ENCODE data around the gene HMX3.
A peak's percentile ranks its signal among the peaks of the same experiment; 100 is the strongest.

The HMX3 gene

DNA sequence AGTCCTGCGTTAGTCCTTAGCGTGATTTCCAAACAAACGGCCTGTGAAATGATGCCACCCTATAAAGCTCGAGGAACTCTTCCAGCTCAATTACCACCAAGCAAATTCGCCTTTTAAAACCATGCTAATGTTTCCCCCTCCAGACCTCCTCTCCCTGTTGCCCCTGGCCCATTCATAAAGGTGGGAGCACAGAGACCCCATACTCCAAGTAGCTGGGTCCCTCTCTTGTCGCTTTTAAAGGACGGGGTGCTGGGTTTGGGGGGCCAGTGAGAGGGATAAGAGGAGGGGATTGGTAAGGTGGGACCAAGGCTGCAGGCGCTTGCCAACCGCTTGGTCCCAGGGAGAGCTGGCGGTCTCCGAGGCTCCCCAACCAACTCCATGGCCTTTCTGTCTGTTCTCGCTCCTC, 13.4 kb downstream of the HMX3 start:
- peak overlapping the region; percentile 59 to 99 (median 82) for H3K4me2 ChIP-seq
- H3K9me3 ChIP-seq (replicated peaks in 1 of 11) = peaks cover 0 to 7% (median 0%) of the 10 kb centered on the region in 11 experiments; a peak in 4 of 22 replicates
- peaks cover 0 to 76% (median 68%) of the 10 kb centered on the region in 11 experiments; a peak in 19 of 22 replicates for H4K20me1 ChIP-seq
- peaks cover 53 to 72% (median 67%) of the 10 kb centered on the region in 10 experiments for H3K4me1 ChIP-seq
- peak overlapping the region; percentile 41 to 64 (median 50) for H3K4me3 ChIP-seq
- TF ChIP-seq Cebpa-rat (IDR thresholded peaks at IDR 0.05) = no peak
- no peaks in the 10 kb centered on the region for H3K36me3 ChIP-seq
- H3K27me3 ChIP-seq = peaks cover 94 to 97% (median 96%) of the 10 kb centered on the region in 11 experiments
- H3K27ac ChIP-seq = no peak overlapping the region
- H3K9ac ChIP-seq = no peak overlapping the region; a peak in 1 of 22 replicates

- Histone ChIP-seq H3K4me3 (peak overlapping the region; percentile 41 to 64 (median 50)), H3K4me2 (peak overlapping the region; percentile 59 to 99 (median 82)), H3K27me3 (peaks cover 89 to 91% (median 90%) of the 10 kb centered on the region in 11 experiments), H3K9me3 (replicated peaks in 1 of 11) (peaks cover 0 to 7% (median 0%) of the 10 kb centered on the region in 11 experiments; a peak in 4 of 22 replicates), H4K20me1 (peaks cover 0 to 73% (median 65%) of the 10 kb centered on the region in 11 experiments; a peak in 20 of 22 replicates), H3K9ac (peak overlapping the region in 1 of 11 experiments; percentile 1; a peak in 1 of 22 replicates), H3K36me3 (no peaks in the 10 kb centered on the region; a peak in 1 of 22 replicates), H3K4me1 (peaks cover 52 to 70% (median 66%) of the 10 kb centered on the region in 10 experiments), H3K27ac (no peak overlapping the region)
- no peak for TF ChIP-seq Cebpa-rat (IDR thresholded peaks at IDR 0.05)
Measured at GRCh38 chr10:123149568-123150270, 13.9 kb downstream of the HMX3 start.

GRCh38 chr10:123150271-123150985, 14.7 kb downstream of the HMX3 start:
- Histone ChIP-seq H3K9me3 (replicated peaks in 1 of 11) (peaks cover 0 to 7% (median 0%) of the 10 kb centered on the region in 11 experiments; a peak in 4 of 22 replicates), H4K20me1 (peaks cover 5 to 73% (median 69%) of the 10 kb centered on the region in 11 experiments; a peak in 20 of 22 replicates), H3K27ac (no peak overlapping the region), H3K9ac (no peak overlapping the region), H3K4me3 (peak overlapping the region; percentile 38 to 64 (median 50)), H3K4me2 (peak overlapping the region; percentile 66 to 99 (median 82)), H3K36me3 (peaks cover 0 to 6% (median 2%) of the 10 kb centered on the region in 11 experiments; a peak in 10 of 22 replicates), H3K4me1 (peaks cover 50 to 66% (median 62%) of the 10 kb centered on the region in 10 experiments), H3K27me3 (peaks cover 81 to 84% (median 83%) of the 10 kb centered on the region in 11 experiments)
- TF ChIP-seq Cebpa-rat (IDR thresholded peaks at IDR 0.05) = no peak

DNA sequence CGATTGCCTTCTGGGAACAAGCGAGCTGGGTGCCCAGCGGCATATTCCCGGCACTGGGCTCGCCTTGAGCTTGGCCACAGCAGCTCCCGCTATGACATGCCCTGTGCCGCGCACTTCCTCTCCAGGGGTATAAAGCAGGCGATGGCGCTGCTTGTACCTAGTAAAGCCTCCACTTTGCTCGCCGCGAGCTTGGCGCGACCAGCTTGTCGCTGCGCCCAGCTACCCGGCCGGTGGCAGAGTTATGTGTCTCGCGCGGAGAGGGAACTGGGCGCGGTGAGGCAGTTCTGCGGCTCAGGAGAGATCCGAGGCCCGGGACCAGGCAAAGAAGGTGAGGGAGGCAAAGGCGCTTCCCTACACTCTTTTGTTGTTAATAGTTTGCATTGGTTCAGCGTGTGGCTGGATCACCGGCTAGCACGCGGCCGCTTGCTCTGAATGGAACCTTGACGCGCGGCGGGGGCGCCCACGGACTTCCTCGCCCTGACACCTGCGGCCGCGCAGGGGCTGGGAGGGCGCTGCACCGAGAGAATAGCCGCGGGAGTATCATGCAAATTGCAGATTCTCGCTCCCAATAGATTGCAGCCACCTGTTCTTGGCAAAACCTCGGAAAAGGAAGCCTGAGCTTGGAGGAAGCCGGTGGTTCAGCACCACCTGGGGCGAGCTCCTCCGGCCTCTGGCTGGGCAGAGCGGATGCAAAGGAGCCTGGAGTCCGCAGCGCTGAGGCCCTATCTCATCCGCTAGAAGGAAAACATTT, 15.4 kb downstream of the HMX3 start:
- no peak overlapping the region for H3K27ac ChIP-seq
- peaks cover 57 to 68% (median 62%) of the 10 kb centered on the region in 10 experiments for H3K4me1 ChIP-seq
- H3K36me3 ChIP-seq = peaks cover 2 to 13% (median 9%) of the 10 kb centered on the region in 11 experiments; a peak in 20 of 22 replicates
- peaks cover 74 to 77% (median 76%) of the 10 kb centered on the region in 11 experiments for H3K27me3 ChIP-seq
- peaks cover 0 to 7% (median 0%) of the 10 kb centered on the region in 11 experiments; a peak in 4 of 22 replicates for H3K9me3 ChIP-seq (replicated peaks in 1 of 11)
- H3K9ac ChIP-seq = no peak overlapping the region; a peak in 1 of 22 replicates
- H4K20me1 ChIP-seq = peaks cover 12 to 73% (median 69%) of the 10 kb centered on the region in 11 experiments; a peak in 21 of 22 replicates
- H3K4me2 ChIP-seq = peak overlapping the region; percentile 66 to 99 (median 80)
- no peak for TF ChIP-seq Cebpa-rat (IDR thresholded peaks at IDR 0.05)
- H3K4me3 ChIP-seq = peak overlapping the region; percentile 37 to 60 (median 44); a peak in 18 of 20 replicates

DNA sequence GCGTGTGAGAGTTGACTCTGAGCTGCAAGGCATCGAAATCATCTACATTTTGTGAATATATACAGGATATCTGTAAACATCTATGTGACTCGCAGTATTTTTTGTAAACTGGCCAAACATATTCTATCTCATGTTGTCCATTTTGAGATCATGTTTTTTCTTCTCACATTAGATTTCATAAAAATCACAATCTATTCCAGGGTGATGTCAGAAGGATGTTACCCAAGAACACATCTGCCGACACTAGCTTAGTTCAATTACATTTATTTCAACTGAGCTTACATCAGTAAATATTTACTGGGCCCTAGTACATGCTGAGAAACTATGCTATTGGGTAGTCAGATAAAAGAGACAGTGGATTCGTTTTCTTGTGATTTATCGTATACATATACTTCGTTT, 16.0 kb downstream of the HMX3 start:
- H4K20me1 ChIP-seq = peaks cover 18 to 73% (median 70%) of the 10 kb centered on the region in 11 experiments; a peak in 21 of 22 replicates
- H3K4me1 ChIP-seq = peaks cover 59 to 69% (median 63%) of the 10 kb centered on the region in 10 experiments
- peaks cover 8 to 19% (median 15%) of the 10 kb centered on the region in 11 experiments; a peak in 21 of 22 replicates for H3K36me3 ChIP-seq
- no peak overlapping the region for H3K27ac ChIP-seq
- H3K9ac ChIP-seq = no peak overlapping the region
- peak overlapping the region in 7 of 10 experiments; percentile 38 to 60 (median 51); a peak in 8 of 20 replicates for H3K4me3 ChIP-seq
- no peak for TF ChIP-seq Cebpa-rat (IDR thresholded peaks at IDR 0.05)
- H3K4me2 ChIP-seq = peak overlapping the region; percentile 66 to 99 (median 80); a peak in 20 of 22 replicates
- peaks cover 68 to 71% (median 70%) of the 10 kb centered on the region in 11 experiments for H3K27me3 ChIP-seq
- H3K9me3 ChIP-seq (replicated peaks in 1 of 11) = peaks cover 0 to 7% (median 0%) of the 10 kb centered on the region in 11 experiments; a peak in 4 of 22 replicates

- H3K4me1 ChIP-seq = peaks cover 59 to 69% (median 63%) of the 10 kb centered on the region in 10 experiments
- no peak overlapping the region for H3K9ac ChIP-seq
- peaks cover 0 to 7% (median 0%) of the 10 kb centered on the region in 11 experiments; a peak in 4 of 22 replicates for H3K9me3 ChIP-seq (replicated peaks in 1 of 11)
- peaks cover 36 to 73% (median 71%) of the 10 kb centered on the region in 11 experiments; a peak in 21 of 22 replicates for H4K20me1 ChIP-seq
- peak overlapping the region in 1 of 10 experiments; percentile 83; a peak in 2 of 20 replicates for H3K4me3 ChIP-seq
- H3K27me3 ChIP-seq = peaks cover 50 to 52% (median 51%) of the 10 kb centered on the region in 11 experiments
- peak overlapping the region; percentile 9 to 62 (median 40); a peak in 19 of 22 replicates for H3K4me2 ChIP-seq
- H3K36me3 ChIP-seq = peaks cover 26 to 37% (median 34%) of the 10 kb centered on the region in 11 experiments
- H3K27ac ChIP-seq = no peak overlapping the region
- no peak for TF ChIP-seq Cebpa-rat (IDR thresholded peaks at IDR 0.05)
Measured at GRCh38 chr10:123153486-123154091, 17.8 kb downstream of the HMX3 start.

GRCh38 chr10:123154092-123154710, 18.4 kb downstream of the HMX3 start, which contains the start of gene BUB3:
Gene BUB3, plus strand, starts transcription at chr10:123154402. Its CDS starts 516 bp downstream, at chr10:123154918.
- H3K9ac ChIP-seq = peak within 1 kb of the TSS; percentile 85 to 99 (median 96)
- H4K20me1 ChIP-seq = peaks cover 42 to 73% (median 71%) of the 10 kb centered on the region in 11 experiments; a peak in 21 of 22 replicates
- H3K4me3 ChIP-seq = peak within 1 kb of the TSS; percentile 83 to 98 (median 94)
- peaks cover 29 to 44% (median 40%) of the 10 kb centered on the region in 11 experiments for H3K36me3 ChIP-seq
- H3K4me1 ChIP-seq = peaks cover 59 to 70% (median 63%) of the 10 kb centered on the region in 10 experiments
- H3K9me3 ChIP-seq (replicated peaks in 1 of 11) = peaks cover 0 to 7% (median 0%) of the 10 kb centered on the region in 11 experiments; a peak in 4 of 22 replicates
- peak within 1 kb of the TSS; percentile 65 to 99 (median 94) for H3K27ac ChIP-seq
- TF ChIP-seq Cebpa-rat (IDR thresholded peaks at IDR 0.05) = no peak
- peak within 1 kb of the TSS; percentile 72 to 93 (median 86) for H3K4me2 ChIP-seq
- H3K27me3 ChIP-seq = peaks cover 44 to 46% (median 45%) of the 10 kb centered on the region in 11 experiments

All from BLaER1 treated with 17β-estradiol and CSF1 and Interleukin-3, amounts not matched to agents 10 nM and 100 nM (cell line).